MCF 10A (cell line): ENCODE measurements around the gene PAK1. TPM values are rescaled to one million over a fixed set of nuclear protein-coding genes. Genes with fewer than 3 reads are reported as not detected.

Experiments
- BruUV-seq: library from RNA; stranded (reverse); fragments of 400-500 nt; replicated peaks from 2 replicates; lab custom pipeline; 2021; lab: Mats Ljungman, UMichigan
- CTCF ChIA-PET: fragments of 300-600 bp; sonication (Branson Sonifier 250); formaldehyde crosslinking; extraction: SDS; loops from one replicate; lab custom pipeline; 2021; ENCODE audit warnings: antibody characterized with exemption, inconsistent platforms; lab: Yijun Ruan, JAX
- POLR2A ChIA-PET: fragments of 300-600, 350-650 bp; sonication (Branson Sonifier 250); formaldehyde crosslinking; extraction: SDS; loops from one replicate; lab custom pipeline; 2020; ENCODE audit warnings: antibody characterized with exemption, inconsistent platforms; lab: Yijun Ruan, JAX
- DNase-seq: peaks from one replicate; pipeline ENCODE4 v3.0.0-alpha.2; 2018; ENCODE audit not compliant: unreplicated experiment
- H3K27ac Mint-ChIP-seq: one replicate; pipeline ENCODE4 v1.8.0; 2022; ENCODE audit warnings: mild to moderate bottlenecking, low read depth, mixed read lengths; ENCODE audit not compliant: unreplicated experiment
- H3K27me3 Mint-ChIP-seq: one replicate; pipeline ENCODE4 v1.8.0; 2022; ENCODE audit warnings: mixed read lengths; ENCODE audit not compliant: insufficient read depth, unreplicated experiment
- H3K36me3 Mint-ChIP-seq: one replicate; pipeline ENCODE4 v1.8.0; 2022; ENCODE audit warnings: mild to moderate bottlenecking, moderate library complexity, mixed read lengths; ENCODE audit not compliant: insufficient read depth, unreplicated experiment
- H3K4me1 Mint-ChIP-seq: one replicate; pipeline ENCODE4 v1.8.0; 2022; ENCODE audit warnings: mixed read lengths; ENCODE audit not compliant: insufficient read depth, unreplicated experiment
- H3K4me3 Mint-ChIP-seq: one replicate; pipeline ENCODE4 v1.8.0; 2022; ENCODE audit warnings: mild to moderate bottlenecking, moderate library complexity, mixed read lengths; ENCODE audit not compliant: unreplicated experiment
- H3K9me3 Mint-ChIP-seq: one replicate; pipeline ENCODE4 v1.8.0; 2022; ENCODE audit warnings: mixed read lengths; ENCODE audit not compliant: unreplicated experiment
- intact Hi-C: fragments of 100-400 bp; cut with micrococcal nuclease; formaldehyde crosslinking; loops from 2 replicates; pipeline ENCODE4 v1.14.1; 2022
- total RNA-seq: library from RNA; stranded (reverse); gene quantifications from 2 replicates; pipeline ENCODE4 v1.2.3, GENCODE V29; 2022
- TF ChIP-seq, protein P1 (sequence below): fragments of 200-600 bp; IDR thresholded peaks from one replicate; pipeline ENCODE4 v1.8.0; 2022; ENCODE audit warnings: antibody characterized with exemption, mild to moderate bottlenecking; ENCODE audit not compliant: unreplicated experiment

PAK1 gene
- total RNA-seq, 1 experiment from 2014 or later = 24.0 TPM

DNA sequence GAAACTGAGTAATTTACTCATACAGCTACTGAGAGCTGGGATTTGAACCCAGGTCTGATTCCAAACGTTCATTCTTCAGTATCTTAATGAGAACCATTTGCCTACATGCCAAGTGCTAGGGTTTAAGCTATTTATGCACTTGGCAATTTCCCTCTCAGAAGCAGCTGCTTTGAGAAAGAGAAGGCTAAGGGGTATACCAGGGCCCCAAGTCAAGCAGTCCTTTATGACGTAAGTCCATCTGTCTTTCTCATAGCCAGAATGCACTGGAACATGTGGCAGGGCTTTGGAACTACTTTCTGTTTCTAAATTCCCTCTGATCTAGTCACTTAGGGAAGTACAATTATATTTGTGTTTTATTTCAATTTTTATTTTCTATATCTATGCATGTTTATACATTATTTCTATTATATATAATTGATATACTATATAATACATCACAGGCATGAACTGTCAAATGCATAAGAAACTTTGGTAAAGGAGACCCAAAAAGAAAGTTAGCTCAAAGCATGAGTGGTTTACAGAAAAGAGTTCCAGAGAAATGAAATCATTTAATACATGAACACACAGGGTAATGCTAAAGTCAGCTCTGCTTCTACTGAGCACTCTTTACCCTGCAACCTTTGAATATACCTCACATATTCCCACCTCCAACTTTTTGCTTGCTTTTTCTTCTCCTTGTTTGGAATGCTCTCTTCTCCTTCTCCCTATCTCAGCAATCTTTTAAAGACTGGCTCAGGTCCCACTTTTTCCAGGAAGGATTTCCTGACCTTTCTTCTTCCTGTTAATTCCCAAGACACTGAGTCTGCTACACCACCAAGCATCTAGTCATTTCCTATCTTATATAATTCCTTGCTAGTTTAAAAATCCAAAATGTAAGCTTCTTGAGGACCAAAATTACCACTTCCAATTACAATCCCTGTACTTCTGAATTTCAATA is 91.9 kb downstream of the PAK1 start:
- DNase-seq = no peak
- POLR2A ChIA-PET = no interaction called here
- Mint-ChIP-seq H3K27me3 (no peaks in the 10 kb centered on the region), H3K36me3 (peaks cover 6% of the 10 kb centered on the region), H3K4me1 (no peaks in the 10 kb centered on the region), H3K4me3 (no peak overlapping the region), H3K9me3 (no peaks in the 10 kb centered on the region), H3K27ac (no peak overlapping the region)
- BruUV-seq = no TSS peak
- intact Hi-C loops = no loop called here
- TF ChIP-seq, protein P1, sequence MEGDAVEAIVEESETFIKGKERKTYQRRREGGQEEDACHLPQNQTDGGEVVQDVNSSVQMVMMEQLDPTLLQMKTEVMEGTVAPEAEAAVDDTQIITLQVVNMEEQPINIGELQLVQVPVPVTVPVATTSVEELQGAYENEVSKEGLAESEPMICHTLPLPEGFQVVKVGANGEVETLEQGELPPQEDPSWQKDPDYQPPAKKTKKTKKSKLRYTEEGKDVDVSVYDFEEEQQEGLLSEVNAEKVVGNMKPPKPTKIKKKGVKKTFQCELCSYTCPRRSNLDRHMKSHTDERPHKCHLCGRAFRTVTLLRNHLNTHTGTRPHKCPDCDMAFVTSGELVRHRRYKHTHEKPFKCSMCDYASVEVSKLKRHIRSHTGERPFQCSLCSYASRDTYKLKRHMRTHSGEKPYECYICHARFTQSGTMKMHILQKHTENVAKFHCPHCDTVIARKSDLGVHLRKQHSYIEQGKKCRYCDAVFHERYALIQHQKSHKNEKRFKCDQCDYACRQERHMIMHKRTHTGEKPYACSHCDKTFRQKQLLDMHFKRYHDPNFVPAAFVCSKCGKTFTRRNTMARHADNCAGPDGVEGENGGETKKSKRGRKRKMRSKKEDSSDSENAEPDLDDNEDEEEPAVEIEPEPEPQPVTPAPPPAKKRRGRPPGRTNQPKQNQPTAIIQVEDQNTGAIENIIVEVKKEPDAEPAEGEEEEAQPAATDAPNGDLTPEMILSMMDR = no peak
- CTCF ChIA-PET = interaction anchor here (1.1 kb wide), 1 partner anchor 187 kb away, joined by 3 read pairs; no protein-coding TSS in a partner anchor

DNA sequence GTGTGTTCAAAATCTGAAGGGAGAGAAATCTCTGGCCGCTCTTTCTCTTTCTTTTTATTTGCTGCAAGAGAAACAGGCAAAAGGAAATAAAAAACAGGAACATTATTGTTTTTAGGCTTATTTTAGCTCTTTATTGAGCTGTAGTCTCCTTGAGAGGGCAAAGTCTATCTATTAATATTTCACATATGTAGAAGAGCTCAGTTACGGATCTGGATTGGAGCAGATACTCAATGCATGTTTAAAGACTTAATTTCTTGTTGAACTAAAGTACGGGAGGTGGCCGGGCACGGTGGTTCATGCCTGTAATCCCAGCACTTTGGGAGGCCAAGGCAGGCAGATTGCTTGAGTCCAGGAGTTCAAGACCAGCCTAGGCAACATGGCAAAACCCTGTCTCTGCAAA is 94.0 kb downstream of the PAK1 start:
- Mint-ChIP-seq H3K9me3 (no peaks in the 10 kb centered on the region), H3K36me3 (peaks cover 6% of the 10 kb centered on the region), H3K27ac (no peak overlapping the region), H3K27me3 (no peaks in the 10 kb centered on the region), H3K4me3 (no peak overlapping the region), H3K4me1 (peaks cover 4% of the 10 kb centered on the region)
- ChIA-PET POLR2A (interaction anchor here (0.7 kb wide), 1 partner anchor 652 kb away, joined by 6 read pairs; no protein-coding TSS in a partner anchor), CTCF (interaction anchor here (0.7 kb wide), 1 partner anchor 15 kb away, joined by 4 read pairs; no protein-coding TSS in a partner anchor)
- BruUV-seq = no TSS peak
- TF ChIP-seq, protein P1 = no peak
- intact Hi-C loops = no loop called here
- no peak for DNase-seq

DNA sequence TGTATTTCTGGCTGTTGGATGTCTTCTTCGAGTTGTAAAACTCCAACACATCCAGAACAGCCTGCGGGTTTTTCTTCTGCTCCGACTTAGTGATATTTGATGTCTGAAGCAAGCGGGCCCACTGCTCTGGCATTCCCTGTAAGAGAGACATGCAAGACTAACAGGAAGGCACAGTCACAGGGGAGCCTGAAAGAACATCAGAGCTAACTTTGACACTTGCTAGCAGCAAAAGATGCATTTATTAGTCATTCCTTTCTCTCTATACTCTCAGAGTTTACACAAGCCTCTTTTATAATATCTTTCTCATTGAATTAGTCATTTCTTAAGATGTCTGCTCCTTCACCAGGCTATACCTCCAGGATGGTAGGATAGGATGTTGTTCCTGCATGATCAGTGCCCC is 94.6 kb downstream of the PAK1 start:
- Mint-ChIP-seq H3K27ac (no peak overlapping the region), H3K9me3 (no peaks in the 10 kb centered on the region), H3K4me1 (peaks cover 10% of the 10 kb centered on the region), H3K36me3 (peaks cover 6% of the 10 kb centered on the region), H3K27me3 (no peaks in the 10 kb centered on the region), H3K4me3 (no peak overlapping the region)
- DNase-seq = no peak
- intact Hi-C loops = no loop called here
- ChIA-PET POLR2A (interaction anchor here (0.7 kb wide), 1 partner anchor 653 kb away, joined by 6 read pairs; no protein-coding TSS in a partner anchor), CTCF (no interaction called here)
- TF ChIP-seq, protein P1 = no peak
- no TSS peak for BruUV-seq

DNA sequence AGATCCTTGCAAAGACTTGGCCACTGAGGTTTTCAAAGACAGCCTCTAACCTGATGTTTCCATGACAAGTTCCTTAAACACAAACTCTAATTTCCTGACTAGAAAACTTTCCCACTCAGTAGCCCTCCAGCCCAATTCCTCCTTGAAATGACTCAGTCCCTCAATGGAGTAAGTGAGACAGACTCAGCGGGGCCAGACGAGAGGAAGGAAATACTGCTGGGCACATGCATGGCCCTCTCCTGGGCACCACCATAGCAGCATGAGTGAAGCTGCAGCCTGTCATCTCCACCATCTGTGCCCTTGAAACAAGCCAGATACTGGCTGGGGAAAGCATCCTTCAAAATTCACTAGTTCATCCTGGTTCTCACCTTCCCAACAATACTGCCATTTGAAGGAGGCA is 96.2 kb downstream of the PAK1 start:
- peaks cover 6% of the 10 kb centered on the region for H3K36me3 Mint-ChIP-seq
- CTCF ChIA-PET = no interaction called here
- H3K4me3 Mint-ChIP-seq = no peak overlapping the region
- DNase-seq = no peak
- TF ChIP-seq, protein P1 = no peak
- H3K4me1 Mint-ChIP-seq = peaks cover 13% of the 10 kb centered on the region
- H3K9me3 Mint-ChIP-seq = no peaks in the 10 kb centered on the region
- BruUV-seq = no TSS peak
- intact Hi-C loops = no loop called here
- POLR2A ChIA-PET = interaction anchor here (0.6 kb wide), 1 partner anchor 119 kb away, joined by 5 read pairs; no protein-coding TSS in a partner anchor
- H3K27ac Mint-ChIP-seq = no peak overlapping the region
- H3K27me3 Mint-ChIP-seq = no peaks in the 10 kb centered on the region
